Stimulated activated CD8-positive, alpha-beta memory T cell treated with anti-CD3 and anti-CD28 coated beads, Interleukin-2, amount 100 ng/mL, for 1 hour (primary cell): ENCODE results near the gene RAB36.

Source experiments
- DNase-seq, 2 donors: peaks; one replicate each; pipeline ENCODE4 v3.0.0-alpha.2; 2020; ENCODE audit warnings: low read depth in 2 of 2

Gene RAB36

DNA sequence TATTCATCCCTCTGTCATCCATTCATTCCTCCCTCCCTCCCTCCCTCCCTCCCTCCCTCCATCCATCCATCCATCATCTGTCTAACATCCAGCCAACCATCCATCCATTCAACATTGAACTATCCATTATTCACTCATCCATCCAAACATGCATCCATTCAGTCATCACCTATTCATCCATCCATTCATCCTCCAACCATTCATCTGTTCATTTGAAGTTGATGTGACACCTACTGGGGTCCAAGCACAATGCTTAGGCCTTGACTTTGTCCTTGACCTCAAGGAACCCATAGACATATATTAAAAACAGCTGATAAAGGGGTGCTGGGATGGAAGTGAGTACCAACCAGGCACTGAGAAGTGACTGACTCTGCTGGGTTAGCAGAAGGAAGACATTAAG lies 61.6 kb downstream of the RAB36 start:
- DNase-seq = no peak

- DNase-seq = no peak
Observed at GRCh38 chr22:23207729-23208393, 62.6 kb downstream of the RAB36 start.

- no peak for DNase-seq
Observed at GRCh38 chr22:23210428-23211170, 65.3 kb downstream of the RAB36 start.

DNA sequence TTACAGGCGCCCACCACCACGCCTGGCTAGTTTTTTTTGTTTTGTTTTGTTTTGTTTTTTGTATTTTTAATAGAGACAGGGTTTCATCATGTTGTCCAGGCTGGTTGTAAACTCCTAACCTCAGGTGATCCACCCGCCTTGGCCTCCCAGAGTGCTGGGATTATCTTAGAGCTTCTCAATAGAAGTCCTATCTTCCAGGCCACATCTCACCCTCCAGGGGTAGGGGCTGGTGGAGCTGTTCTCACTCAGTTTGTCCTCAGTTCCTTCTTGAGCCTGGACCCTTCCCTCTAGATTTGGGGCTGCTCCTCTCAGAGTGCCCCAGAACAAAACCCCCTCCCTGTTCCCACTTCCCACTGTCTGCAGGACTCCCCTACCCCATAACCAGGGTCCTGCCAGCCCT lies 66.3 kb downstream of the RAB36 start:
- no peak for DNase-seq

DNA sequence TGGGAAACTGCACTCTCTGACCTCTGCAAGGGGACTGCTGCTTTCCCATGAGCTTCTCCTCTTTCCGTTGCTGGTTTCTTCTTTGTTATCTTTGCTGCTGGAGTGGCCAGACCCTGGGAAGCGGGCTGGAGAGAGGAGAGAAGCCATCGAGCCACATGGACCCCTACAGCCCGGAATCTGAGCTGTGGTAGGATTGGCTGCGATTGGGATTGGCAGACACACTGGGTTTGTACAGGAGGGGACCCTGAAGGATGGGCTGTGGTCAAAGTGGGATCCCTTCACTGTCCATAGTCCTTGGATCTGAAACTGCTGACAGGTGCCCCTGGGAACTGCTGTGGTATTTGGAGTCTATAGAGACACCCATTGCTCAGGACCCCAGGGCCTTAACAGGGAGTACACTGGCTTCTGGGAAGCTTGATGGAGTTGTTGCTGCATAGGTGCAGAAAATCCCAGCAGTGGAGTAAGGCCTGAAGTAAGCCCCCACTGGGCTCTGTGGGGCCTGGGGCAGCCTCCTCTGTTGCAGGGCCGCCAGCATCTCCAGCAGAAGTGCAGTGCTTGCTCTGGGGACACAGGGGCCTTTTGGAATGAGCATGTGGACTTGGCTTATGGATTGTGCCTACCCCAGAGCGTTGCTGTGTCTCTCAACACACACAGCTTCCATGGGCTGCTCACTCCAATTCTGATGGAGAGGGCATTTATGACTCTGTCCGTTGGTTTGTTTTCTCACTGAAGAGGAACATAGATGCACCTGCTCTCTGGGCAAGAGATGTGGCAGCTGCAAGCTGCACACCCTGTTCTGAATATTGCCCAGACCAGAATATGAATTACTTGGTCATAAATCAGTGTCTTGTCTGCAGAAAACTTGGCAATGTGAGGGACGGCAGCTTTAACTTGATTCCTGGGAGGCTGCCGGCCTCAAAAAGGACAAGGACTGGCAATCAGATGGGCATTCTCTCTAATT lies 67.1 kb downstream of the RAB36 start:
- no peak for DNase-seq

DNA sequence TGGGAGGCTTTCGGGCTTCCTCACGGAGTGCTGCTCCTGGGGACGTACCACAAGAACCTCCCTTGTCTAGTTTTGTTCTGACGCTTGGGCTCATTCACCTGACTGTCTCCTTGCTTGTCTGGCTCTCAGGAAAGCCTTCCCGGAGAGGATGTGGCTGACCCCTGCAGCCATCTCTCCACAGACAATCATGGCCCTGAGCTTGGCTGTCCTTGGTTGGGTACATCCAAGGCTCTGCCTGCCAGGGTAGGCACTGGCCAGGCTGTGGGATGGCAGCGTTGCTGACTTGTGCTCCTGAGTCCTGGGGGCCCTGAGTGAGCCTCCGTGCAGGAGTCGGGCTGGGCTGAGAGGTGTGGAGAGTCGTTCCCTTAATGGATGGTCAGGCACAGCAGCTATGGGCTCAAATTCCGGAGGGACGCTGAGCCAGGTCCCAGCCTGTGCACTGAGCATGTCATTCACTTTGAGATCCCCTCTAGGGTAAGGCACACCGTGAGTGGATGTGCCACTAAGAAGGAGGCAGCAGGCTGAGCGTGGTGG lies 67.8 kb downstream of the RAB36 start:
- no peak for DNase-seq

- no peak for DNase-seq
Observed at GRCh38 chr22:23213581-23214334, 68.5 kb downstream of the RAB36 start.
